ENCODE results near the gene TMEM266.

DNA sequence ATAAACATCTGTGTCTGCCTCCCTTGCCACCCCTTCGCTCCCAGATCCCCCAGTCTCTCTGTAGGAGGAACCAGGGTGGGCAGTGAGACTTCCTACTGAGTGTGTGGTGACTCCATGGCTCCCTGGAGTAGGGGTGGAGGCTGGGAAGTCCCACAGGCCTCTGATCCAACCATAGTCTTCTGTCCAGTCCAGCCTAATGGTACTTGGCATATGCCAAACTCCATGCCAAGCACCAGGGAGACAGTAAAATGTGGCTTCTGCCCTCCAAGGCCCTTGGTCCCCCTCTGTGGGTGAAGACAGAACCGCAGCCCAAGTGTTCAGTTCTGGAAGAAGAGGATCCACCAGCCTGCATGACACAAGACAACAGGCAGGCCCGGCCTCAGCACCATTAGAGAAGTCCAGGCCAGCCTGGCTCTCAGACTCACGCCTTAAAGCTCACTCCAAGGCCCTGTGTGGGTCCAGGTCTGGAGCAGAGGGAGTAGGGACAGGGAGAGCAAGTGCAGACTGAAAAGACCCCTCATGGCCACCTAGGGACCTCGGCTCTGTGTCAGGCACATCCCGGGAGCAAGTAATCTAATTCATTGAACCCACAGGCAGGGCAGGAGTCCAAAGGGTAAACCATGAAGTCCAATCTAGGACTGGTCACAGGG lies 138.8 kb downstream of the TMEM266 start:
- TF ChIP-seq, protein P1, sequence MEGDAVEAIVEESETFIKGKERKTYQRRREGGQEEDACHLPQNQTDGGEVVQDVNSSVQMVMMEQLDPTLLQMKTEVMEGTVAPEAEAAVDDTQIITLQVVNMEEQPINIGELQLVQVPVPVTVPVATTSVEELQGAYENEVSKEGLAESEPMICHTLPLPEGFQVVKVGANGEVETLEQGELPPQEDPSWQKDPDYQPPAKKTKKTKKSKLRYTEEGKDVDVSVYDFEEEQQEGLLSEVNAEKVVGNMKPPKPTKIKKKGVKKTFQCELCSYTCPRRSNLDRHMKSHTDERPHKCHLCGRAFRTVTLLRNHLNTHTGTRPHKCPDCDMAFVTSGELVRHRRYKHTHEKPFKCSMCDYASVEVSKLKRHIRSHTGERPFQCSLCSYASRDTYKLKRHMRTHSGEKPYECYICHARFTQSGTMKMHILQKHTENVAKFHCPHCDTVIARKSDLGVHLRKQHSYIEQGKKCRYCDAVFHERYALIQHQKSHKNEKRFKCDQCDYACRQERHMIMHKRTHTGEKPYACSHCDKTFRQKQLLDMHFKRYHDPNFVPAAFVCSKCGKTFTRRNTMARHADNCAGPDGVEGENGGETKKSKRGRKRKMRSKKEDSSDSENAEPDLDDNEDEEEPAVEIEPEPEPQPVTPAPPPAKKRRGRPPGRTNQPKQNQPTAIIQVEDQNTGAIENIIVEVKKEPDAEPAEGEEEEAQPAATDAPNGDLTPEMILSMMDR (conservative IDR thresholded peaks at IDR 0.05; ENCODE audit: low read depth, low read length), result no peak
- TF ChIP-seq POLR2A (IDR thresholded peaks at IDR 0.05; ENCODE audit: low read depth, low read length), result no peak
- no peak for TF ChIP-seq CHD1 (IDR thresholded peaks at IDR 0.05; ENCODE audit: low read depth, low read length)
- TF ChIP-seq MAFK (IDR thresholded peaks at IDR 0.05; ENCODE audit: low read depth, low read length), result no peak
